ENCODE data around the gene SLC25A47.

SLC25A47 gene

GRCh38 chr14:100350276-100350926, 27.3 kb downstream of the SLC25A47 start:
- DNase-seq: no peak

DNA sequence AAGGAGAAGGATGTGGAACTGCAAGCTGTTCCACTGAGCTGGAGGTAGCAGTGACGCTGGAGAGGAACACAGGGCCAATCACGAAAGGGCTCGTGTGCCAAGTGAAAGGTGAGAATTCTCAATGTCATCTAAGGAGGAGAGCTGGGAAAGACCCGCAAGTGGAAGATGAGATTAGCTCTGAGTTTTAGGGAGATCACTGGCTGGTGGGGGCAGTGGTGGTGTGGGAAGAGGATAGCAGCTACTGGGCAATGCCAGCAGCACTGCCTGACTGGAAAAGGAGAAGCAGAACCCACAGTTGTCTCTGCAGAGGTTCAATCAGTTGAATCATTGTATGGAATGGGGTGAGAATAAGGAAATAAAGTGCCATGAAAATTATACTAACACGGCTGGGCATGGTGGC, 27.8 kb downstream of the SLC25A47 start:
- no peak for DNase-seq

DNA sequence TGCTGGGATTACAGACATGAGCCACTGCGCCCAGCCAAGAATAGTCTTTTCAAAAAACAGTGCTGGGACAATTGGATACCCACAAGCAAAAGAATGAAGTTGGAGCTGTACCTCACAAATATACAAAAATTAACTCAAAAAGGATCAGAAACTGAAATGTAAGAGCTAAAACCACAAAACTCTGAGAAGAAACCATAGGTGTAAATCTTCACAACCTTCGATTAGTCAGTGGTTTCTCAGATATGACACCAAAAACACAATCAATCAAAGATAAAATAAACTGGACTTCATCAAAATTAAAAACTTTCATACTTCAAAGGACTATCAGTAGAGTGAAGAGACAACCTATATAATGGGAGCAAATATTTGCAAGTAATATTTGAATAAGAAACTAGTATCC, 35.3 kb downstream of the SLC25A47 start:
- DNase-seq: no peak

- no peak for DNase-seq
Observed at GRCh38 chr14:100359111-100359510, 36.0 kb downstream of the SLC25A47 start.

- no peak for DNase-seq
Observed at GRCh38 chr14:100359881-100360280, 36.7 kb downstream of the SLC25A47 start.

DNA sequence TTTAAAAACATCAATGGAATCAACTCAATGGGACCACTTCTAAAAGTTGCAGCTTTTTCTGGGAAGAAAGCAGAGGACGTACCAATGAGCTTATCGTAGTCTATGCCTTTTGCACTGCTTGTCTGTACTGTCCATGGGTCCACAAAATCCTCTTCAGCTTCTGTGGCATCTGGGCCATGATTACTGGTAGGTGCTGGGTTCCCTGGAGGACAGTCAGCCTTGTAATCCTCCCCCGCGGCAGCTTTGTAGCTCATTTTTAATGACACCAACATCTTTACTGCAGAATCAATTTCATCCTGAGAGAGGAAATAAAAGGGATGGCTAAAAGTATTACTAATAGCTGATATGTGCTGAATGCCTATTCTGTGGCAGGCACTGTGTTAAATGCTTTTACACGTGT, 38.5 kb downstream of the SLC25A47 start:
- no peak for DNase-seq

- peak; percentile 39 for DNase-seq
Observed at GRCh38 chr14:100362311-100362927, 39.3 kb downstream of the SLC25A47 start.

DNA sequence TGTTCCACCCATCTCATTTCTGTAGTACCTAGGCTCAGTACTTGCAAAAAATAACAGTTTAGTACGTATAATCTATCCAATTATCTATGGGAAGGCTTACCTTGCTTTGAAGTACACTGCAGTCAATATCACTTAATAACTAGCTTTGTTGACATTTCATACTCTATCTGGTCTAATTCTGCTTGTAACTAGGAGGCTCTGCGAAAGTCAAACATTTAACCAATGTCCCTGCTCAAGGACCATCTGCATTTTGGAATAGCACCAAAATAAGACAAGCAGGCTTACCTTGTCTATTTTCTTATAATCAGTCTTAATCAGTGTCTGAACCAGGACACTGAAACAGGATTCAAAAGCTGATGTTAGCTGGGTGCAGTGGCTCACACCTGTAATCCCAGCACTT, 39.9 kb downstream of the SLC25A47 start:
- no peak for DNase-seq

DNA sequence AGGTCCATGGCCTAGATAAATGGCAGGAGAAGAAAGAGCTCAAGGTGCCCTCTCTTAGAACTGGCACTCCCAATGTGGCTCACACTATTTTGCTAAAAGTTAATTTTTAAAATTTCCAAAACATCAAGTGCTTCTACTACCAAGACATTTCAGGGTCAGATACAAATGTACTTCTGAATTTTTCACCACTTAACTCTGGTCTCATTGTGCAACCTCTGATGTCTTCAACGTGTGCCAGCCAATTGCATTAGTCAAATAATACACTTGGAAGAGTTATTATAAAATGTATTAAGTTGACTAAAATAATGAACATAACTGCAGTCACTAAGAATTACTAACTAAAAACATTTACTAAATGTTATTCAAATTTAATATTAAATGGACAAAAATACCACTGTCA, 41.3 kb downstream of the SLC25A47 start:
- DNase-seq: no peak

GRCh38 chr14:100365741-100366140, 42.6 kb downstream of the SLC25A47 start:
- DNase-seq: no peak

GRCh38 chr14:100369019-100369418, 45.9 kb downstream of the SLC25A47 start:
- DNase-seq: no peak

GRCh38 chr14:100370003-100370402, 46.9 kb downstream of the SLC25A47 start:
- no peak for DNase-seq

- DNase-seq: no peak
Observed at GRCh38 chr14:100371773-100372172, 48.6 kb downstream of the SLC25A47 start.

DNA sequence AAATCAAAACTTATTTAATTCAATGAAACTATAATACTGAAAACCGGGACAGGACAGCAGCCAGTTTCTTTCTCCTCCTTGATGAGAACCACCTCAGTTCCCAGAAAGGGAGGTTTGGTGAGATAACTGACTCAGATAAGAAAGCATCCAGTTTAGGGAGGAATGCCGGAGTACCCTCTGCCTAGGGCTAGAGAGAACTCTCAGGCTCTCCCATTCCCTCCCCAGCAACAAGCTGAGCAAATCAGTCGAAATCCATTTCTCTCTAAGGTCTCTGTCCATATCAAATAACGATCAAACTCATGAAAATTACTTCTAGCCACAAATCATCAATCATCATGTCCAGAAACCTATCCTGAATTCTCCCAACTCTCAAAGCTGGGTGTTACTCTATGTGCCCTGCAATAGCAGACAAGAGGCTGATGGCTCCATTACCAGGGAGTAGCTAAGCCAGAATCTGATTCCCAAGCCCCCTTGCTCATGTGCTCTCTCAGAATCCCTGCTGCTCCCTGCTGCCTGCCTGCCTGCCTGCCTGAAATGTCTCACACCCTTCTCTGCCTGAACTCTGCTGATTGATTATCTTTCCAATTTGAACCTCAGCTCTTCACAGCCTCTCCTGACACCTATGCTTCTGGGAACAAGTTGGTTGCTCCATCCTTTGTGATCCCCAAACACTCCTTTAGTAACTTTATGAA, 49.4 kb downstream of the SLC25A47 start:
- no peak for DNase-seq

DNA sequence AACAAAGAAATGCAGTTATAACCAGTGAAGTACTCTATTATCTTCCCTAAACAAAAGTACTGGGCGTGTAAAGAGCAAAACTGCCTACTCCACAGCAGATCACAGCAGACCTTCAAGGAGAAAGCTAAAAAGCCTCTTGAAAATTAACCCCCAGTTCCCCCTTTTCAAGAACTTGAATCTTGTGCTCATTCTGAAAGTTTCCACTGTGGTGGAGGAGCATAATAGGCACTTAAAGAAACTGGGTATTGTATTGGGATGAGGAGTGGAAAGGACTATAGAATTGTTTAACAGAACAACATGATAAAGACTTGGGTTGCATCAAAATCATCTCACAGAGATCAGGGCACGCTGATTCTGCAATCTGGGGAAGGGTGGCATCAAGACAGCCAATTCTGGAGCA, 51.1 kb downstream of the SLC25A47 start:
- no peak for DNase-seq

GRCh38 chr14:100374876-100375265, 51.7 kb downstream of the SLC25A47 start:
- no peak for DNase-seq

DNA sequence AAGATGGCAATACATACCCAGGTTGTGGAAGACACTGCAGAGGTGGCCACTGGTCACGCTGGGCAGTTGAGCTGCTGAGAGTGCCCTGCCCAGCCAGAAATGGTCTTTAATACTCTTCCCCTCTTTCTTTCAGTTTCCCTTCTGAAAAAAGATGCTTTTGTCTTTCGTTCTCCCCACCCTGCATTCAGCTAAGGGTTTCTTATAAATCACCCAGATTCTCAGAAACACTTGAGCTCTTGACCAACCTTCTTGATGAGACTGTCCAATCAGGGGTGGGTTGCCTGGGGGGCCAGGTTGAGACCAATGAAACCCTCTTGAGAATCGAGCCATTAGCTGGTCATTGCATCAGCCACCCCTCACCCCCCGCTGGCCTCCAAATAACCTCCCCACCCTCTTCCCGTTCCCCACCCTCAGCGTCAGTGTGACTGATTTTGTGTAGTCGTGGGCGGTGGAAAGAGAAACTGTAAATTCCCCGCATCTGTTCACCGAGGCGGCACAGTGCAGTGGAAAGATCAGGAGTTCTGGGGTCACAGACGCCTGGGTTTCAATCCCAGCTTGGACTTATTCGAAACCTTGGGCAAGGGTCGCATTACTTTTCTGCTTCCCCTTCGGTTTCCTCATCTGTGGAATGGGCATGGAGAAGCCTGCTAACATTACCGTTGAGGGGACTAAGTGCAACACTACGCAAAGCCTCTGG, 52.3 kb downstream of the SLC25A47 start:
- no peak for DNase-seq

- DNase-seq: peak; percentile 87
Observed at GRCh38 chr14:100375963-100376735, 53.0 kb downstream of the SLC25A47 start, which contains the start of gene WDR25. TSS of gene WDR25 (plus strand) at chr14:100376485.

DNA sequence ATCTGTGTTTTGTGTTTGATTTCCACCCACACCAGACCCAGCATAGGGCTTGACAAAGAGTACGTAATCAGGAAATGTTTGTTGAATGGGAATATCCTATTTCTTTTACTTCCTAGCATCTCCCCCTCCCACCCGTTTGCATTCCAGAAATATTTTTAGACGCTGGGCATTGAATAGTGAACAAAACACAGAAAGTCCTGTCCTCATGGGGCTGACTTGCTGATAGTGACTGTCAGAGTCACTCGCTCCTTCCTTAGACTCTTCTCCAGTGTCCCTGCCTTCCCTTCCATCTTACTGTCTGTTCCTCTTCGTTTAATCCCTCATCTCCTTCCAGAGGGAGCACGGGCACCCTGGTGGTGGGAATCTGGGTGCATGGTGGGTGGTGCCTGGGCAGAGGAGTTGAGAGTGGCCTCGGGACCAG, 53.6 kb downstream of the SLC25A47 start:
- DNase-seq: no peak
